ENCODE measurements around the gene SPATA6L. TPM values are rescaled to one million over a fixed set of nuclear protein-coding genes. Genes with fewer than 3 reads are reported as not detected.

Gene SPATA6L
- total and polyA plus RNA-seq, 9 of the 15 experiments (the other 6 are each of a cell fraction or from before 2014, with no cell fraction given), result 0.03 to 1.00 (median 0.08) TPM; not detected in 4

GRCh38 chr9:4679268-4680172 lies 13.2 kb upstream of the SPATA6L start, which contains the start of gene CDC37L1 (continued):
- TF ChIP-seq GTF2F1 (IDR thresholded peaks at IDR 0.05; ENCODE audit: low read depth, low read length) (peak; percentile 64; the same call in 1 of the 2 replicates), EGR1 (conservative IDR thresholded peaks at IDR 0.05) (no peak), SMAD4 (CRISPR knock-in tag; conservative IDR thresholded peaks at IDR 0.05) (peak; percentile 66; the same call in 1 of the 2 replicates), ZSCAN32 (CRISPR knock-in tag; IDR thresholded peaks at IDR 0.05) (no peak), CEBPZ (IDR thresholded peaks at IDR 0.05; ENCODE audit: borderline replicate concordance, low read depth, low read length) (no peak), CBX1 (IDR thresholded peaks at IDR 0.05; ENCODE audit: low read depth) (peak; percentile 70; the same call in 1 of the 2 replicates), MEF2A (IDR thresholded peaks at IDR 0.05; ENCODE audit: control insufficient read depth, low read depth, low read length) (no peak), ZNF436 (CRISPR knock-in tag; IDR thresholded peaks at IDR 0.05) (no peak), NONO (IDR thresholded peaks at IDR 0.05; ENCODE audit: low read depth in 2 of 2, low read length in 1 of 2) (peak in 1 of 2 experiments; percentile 15; a peak in 1 of 4 replicates), CCNT2 (IDR thresholded peaks at IDR 0.05; ENCODE audit: borderline replicate concordance, extremely low read depth, insufficient read length, low read depth, low read length) (peak; percentile 82), RAD21 (CRISPR knock-in tag; conservative IDR thresholded peaks at IDR 0.05 in 1 of 2, IDR thresholded peaks at IDR 0.05 in 1 of 2) (no peak), SREBF2 (CRISPR knock-in tag; IDR thresholded peaks at IDR 0.05) (no peak), ETS2 (tag; IDR thresholded peaks at IDR 0.05; ENCODE audit: borderline replicate concordance, poor library complexity, severe bottlenecking) (no peak), TAF9B (IDR thresholded peaks at IDR 0.05; ENCODE audit: partially characterized antibody) (peak; percentile 76)
- TF ChIP-seq, protein P1, sequence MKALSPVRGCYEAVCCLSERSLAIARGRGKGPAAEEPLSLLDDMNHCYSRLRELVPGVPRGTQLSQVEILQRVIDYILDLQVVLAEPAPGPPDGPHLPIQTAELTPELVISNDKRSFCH (CRISPR knock-in tag; IDR thresholded peaks at IDR 0.05), result no peak
- TF ChIP-seq, protein P1 (tag; IDR thresholded peaks at IDR 0.05), result no peak
- TF ChIP-seq, protein P2, sequence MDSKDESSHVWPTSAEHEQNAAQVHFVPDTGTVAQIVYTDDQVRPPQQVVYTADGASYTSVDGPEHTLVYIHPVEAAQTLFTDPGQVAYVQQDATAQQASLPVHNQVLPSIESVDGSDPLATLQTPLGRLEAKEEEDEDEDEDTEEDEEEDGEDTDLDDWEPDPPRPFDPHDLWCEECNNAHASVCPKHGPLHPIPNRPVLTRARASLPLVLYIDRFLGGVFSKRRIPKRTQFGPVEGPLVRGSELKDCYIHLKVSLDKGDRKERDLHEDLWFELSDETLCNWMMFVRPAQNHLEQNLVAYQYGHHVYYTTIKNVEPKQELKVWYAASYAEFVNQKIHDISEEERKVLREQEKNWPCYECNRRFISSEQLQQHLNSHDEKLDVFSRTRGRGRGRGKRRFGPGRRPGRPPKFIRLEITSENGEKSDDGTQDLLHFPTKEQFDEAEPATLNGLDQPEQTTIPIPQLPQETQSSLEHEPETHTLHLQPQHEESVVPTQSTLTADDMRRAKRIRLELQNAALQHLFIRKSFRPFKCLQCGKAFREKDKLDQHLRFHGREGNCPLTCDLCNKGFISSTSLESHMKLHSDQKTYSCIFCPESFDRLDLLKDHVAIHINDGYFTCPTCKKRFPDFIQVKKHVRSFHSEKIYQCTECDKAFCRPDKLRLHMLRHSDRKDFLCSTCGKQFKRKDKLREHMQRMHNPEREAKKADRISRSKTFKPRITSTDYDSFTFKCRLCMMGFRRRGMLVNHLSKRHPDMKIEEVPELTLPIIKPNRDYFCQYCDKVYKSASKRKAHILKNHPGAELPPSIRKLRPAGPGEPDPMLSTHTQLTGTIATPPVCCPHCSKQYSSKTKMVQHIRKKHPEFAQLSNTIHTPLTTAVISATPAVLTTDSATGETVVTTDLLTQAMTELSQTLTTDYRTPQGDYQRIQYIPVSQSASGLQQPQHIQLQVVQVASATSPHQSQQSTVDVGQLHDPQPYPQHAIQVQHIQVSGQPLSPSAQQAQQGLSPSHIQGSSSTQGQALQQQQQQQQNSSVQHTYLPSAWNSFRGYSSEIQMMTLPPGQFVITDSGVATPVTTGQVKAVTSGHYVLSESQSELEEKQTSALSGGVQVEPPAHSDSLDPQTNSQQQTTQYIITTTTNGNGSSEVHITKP (IDR thresholded peaks at IDR 0.05; ENCODE audit: partially characterized antibody), result peak; percentile 43

All from K562 (cell line).